Measurements from ENCODE around the gene CHGA.

- TF ChIP-seq CTCF (IDR thresholded peaks at IDR 0.05; ENCODE audit: insufficient read depth, low read length) (no peak), GABPA (IDR thresholded peaks at IDR 0.05; ENCODE audit: low read depth) (no peak), REST (IDR thresholded peaks at IDR 0.05; ENCODE audit: insufficient replicate concordance, low read depth) (no peak), POLR2AphosphoS5 (IDR thresholded peaks at IDR 0.05; ENCODE audit: low read depth) (no peak), SPI1 (IDR thresholded peaks at IDR 0.05; ENCODE audit: borderline replicate concordance, low read depth) (no peak)
Measured at GRCh38 chr14:92942576-92942975, 19.6 kb downstream of the CHGA start.

Measured in HL-60 (cell line).